GM21529 (cell line): Measurements from ENCODE around the gene DHRS12.

Source experiments
- ATAC-seq: cut with Tn5 transposase; IDR thresholded peaks from one replicate; pipeline ENCODE4 v1.9.1; 2021; ENCODE audit not compliant: unreplicated experiment

DHRS12 gene

DNA sequence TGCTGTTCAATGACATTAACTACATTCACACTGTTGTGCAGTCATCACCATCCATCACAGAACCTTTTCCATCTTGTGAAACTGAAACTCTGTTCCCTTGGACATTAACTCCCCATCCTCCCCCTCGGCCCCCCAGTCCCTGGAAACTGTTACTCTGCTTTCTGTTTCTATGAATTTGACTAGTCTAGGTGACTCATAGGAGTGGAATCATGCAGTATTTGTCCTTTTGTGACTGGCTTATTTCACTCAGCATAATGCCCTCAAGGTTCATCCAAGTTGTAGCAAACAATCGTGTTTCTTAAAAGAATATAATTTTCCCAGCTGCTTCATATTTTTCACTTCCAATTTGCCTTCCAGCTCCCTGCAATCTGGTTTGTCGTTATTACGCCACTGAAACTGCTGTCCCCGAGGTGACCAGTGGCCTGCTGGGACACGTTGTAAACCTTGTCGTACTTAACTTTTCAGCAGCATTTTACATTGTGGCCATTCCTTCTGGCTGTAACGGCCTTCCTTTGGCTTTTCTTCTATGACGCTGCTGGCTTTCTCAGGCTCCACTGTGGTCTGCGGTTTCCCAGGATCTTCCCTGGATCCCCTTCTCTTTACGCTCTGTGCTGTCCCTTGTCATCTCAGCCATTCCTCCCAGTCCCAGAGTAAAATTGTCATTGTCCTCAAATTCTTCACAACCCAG, 74.0 kb downstream of the DHRS12 start:
- ATAC-seq: no peak

DNA sequence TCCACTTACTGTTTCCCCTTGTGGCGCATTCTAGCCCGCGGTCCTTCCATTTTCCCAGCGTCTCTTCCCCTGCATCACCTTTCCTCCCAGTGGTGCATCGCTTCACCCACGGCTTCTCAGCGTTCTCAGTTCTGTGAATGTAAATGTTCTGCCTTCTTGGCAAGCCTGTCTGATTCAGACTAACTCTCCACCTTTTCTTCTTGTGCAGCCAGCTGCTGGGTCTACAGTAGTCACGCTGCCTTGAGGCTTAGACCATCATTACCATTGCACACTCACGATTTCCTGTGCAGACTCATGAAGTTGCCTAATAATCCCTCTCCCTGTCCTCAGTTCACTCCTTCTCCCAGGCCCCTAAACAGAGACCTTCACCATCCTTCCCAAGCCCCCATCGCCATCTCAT, 75.0 kb downstream of the DHRS12 start:
- ATAC-seq: no peak

DNA sequence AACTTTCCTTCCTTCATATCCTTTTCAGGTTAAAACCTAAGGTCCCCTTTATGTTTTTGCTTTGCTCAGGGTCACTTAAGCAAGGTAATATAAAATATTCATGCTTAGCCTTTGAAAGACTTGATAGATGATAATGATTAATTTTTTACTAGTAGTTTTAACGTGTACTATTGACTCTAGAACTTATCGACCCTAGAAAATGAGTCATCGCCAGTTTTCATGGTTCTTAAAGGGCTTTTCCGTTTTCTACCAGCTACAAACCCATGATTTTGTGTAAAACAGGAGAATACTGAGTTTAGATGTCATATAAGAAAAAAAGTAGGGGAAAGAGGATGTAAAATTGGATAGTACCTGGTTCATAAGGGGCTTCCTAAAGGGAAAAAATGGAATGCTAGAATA, 75.7 kb downstream of the DHRS12 start:
- no peak for ATAC-seq

DNA sequence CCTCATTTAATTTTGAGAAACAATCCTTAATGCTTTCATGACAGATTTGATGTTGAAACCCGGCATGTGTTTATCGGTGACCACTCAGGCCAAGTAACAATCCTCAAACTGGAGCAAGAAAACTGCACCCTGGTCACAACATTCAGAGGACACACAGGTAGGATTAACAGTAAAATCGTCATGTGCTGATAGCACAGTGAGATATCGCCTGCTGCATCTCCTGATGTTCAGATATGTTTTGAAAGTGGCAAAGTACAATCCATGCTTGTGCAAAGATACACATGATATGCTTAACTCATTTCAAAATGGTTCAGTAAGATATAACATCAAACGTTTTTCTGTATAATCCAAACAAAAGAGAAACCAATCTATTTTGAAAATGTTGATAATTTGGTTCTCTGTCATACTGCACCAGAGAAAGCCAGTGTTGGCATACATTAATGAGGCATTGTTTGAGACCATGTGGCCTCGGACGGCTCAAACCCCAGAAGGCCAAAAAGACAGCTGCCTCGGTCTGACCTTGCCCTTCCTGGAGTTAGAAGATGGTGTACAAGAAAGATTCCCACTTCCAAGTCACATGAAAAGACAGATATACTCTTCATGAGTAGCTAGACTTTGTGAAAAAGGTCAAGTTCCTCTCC, 76.2 kb downstream of the DHRS12 start:
- no peak for ATAC-seq

DNA sequence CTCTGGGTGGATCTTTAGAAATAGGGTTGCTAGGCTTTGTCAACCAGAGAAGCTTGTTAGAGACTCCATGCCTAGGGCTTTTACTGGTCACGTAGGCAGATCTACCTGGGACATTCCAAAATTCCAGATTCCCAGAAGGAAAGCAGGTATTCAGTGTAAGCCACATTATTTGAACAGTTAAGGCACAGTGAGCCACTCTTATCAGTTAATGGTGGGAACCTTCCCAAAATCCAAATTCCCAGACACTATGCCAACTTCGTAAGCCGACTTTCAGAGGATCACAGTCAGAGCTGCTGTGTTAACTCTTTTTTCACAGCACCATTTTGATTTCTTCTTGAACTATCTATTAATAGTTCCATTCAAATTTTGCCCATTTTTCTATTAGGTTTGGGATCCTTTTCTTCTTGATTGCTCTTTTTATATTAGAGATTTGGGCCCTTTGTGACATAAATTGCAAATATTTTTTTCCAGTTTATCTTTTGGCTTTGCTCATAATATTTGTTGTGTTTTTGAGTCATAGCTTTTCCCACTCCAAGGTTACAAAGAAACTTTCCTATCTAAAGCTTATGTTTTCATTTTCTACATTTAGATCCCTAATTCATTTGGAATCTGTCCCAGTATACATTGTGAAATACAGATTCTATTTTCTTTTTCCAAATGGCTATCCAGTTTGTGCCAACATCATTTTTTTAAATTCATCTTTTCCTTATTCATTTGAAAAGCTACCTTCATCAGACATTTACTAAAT, 77.3 kb downstream of the DHRS12 start:
- ATAC-seq: no peak

DNA sequence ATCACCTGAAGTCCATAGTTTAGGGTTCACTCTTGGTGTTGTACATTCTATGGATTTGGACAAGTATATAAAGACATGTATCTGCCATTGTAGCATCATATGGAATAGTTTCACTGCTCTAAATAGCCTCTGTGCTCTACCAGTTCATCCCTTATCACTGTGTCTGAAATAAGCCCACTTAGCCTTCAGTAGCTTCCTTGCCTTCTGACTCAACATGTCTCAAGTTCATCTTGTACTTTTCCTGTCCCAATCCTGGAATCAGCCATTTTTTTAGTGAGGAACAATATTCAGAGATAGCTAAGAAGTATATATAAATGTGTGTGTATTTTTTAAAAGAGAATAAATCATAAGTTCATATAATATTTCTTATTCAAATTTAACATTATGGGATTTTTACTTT, 79.2 kb downstream of the DHRS12 start:
- no peak for ATAC-seq

DNA sequence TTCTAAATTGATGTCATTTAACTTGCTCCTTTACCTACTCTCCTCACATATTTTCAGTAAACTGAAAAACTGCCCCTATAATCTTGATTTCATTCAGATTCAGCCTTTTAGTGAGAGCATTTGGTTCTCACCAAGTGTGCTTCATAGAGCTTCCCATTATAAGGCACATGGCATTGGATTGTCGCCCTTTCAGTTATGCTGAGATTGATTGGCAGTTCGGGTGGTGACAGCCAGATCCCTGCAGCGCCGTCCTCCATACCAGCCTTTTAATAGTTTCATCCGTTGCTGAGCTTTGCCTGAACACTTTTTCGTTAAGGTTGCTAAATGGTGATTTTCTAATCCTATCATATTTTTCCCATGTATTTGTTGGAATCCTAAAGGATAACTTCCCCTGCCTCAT, 80.4 kb downstream of the DHRS12 start:
- no peak for ATAC-seq

DNA sequence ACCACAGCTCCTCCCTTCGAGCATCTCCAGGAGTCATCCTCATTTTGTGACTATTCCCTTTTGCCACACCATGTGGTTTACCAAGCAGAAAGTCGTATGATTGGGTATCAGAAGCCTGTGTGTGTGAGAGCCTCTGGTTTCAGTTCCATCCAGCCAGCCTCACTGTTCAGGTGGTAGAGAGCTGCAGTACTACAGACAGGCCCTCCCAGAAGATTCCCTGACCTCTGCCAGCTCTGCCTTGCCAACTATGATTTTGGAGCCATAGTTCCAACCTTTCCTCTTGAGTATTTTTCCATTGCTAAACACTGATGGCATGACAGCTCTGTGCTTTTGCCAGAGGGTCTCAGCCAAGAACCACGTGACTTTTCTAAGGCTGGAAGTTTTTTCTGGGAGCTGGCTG, 82.5 kb downstream of the DHRS12 start:
- peak; percentile 96 for ATAC-seq

DNA sequence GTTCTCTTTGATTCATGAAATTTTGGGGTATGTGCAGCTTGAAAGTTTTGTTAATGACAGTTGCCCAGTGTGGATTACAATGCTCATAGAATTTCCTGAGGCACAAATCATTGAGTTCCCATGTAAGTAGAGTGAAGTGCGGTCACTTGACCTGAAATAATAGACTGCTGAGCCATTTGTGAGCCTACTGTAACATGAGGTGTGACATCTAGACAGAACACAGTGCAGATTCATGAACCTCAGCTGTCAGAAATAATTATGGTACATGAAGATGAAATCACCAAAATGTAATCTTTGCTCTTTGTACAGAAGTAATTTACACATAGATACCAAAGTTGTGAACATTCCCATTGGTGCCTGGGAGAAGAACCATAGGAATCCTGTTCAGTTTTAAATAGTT, 84.6 kb downstream of the DHRS12 start:
- ATAC-seq: no peak
